Measurements from ENCODE around the gene GCK.

DNA sequence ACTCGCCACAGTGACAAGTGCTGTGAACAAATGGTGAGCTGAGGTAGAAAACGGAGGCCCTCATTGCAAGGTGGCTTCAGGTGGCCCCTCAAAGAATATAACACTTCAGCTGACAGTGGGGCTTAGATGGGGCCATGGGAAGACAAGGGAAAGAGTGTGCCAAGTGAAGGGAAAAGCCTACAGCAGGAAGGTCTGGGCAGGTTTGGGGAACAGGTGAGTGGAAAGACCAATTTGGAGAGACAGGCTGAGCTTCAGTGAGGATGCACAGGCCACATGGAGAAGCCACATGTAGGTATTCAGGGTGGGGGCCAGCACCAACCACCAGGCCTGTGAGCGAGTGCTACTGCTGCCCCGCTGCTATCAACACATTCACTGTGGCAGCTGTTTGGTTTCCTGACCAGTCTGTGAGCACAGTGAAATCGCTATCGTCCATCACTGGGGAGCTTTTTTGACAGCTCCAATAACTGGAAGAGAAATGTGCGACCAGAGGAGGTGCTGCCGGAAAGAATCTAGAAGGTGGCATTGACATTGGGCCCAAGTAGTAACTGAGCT lies 69.3 kb downstream of the GCK start:
- TF ChIP-seq ATF3 (IDR thresholded peaks at IDR 0.05) (no peak), CTCF (IDR thresholded peaks at IDR 0.05; ENCODE audit: low read depth, low read length, missing input control) (no peak), SP1 (IDR thresholded peaks at IDR 0.05) (no peak), RXRA (IDR thresholded peaks at IDR 0.05) (no peak), HNF4A (conservative IDR thresholded peaks at IDR 0.05) (no peak), YY1 (IDR thresholded peaks at IDR 0.05) (no peak), RAD21 (IDR thresholded peaks at IDR 0.05) (no peak), GABPA (IDR thresholded peaks at IDR 0.05 in 1 of 2, conservative IDR thresholded peaks at IDR 0.05 in 1 of 2) (no peak)
